Hematopoietic multipotent progenitor cell treated with erythropoietin and hydrocortisone succinate and interleukin-3 and kit ligand, for 8 days (in vitro differentiated cells): ENCODE results near the gene ADH1B.
"Not testable (repeated sequence)": the region's sequence is repeated elsewhere in the genome, so short reads cannot be mapped to it uniquely, and the experiment has no call there.

ENCODE experiments used
- DNase-seq: peaks from one replicate; pipeline ENCODE4 v3.0.0-alpha.2; 2015

The ADH1B gene

DNA sequence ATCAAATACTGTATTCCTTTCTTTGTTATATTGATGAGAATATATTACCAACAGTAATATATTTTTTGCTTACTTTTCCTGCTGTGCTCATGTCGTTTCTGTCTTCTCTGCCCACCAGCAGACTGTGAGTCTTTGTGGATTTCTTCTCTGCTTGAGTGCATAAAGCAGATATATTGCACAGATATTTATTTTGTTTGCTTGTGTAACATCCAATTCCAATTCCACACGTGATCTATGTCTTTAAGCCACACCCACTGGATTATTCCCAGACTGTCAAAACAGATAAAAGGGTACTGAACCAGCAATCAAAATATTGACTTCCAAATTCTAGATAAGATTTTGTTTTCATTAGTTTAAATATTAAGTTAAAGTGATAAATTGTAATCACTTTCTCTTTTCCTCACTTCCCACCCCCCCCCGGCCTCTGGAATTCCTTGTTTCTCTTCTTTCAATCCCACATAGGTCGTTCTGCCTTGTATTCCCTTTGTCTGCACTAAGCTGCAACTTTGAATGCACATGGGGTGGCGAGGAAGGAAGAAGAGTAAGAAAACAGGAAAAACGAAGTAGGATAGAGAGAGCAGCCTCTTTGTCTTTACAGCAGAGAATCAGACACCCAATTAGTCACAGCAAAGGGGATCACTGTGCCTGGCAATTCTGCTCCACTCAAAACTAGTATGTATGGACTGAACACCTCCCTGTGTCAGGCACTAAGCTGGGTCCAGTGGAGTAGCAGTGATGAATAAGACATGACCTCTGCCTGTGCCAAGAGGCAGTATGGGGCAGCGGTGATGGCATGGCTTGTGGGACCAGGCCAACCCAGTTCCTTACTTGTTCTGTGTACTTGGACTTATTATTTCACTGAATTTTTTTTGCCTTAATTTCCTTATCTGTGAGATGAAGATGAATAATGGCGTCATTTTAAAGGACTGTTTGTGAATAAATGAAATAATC is at the start of gene ADH1B:
TSS of gene ADH1B (minus strand) at position 161 of the 951 bp plus-strand sequence. CDS start at position 91, 70 bp downstream.
- no peak for DNase-seq

DNA sequence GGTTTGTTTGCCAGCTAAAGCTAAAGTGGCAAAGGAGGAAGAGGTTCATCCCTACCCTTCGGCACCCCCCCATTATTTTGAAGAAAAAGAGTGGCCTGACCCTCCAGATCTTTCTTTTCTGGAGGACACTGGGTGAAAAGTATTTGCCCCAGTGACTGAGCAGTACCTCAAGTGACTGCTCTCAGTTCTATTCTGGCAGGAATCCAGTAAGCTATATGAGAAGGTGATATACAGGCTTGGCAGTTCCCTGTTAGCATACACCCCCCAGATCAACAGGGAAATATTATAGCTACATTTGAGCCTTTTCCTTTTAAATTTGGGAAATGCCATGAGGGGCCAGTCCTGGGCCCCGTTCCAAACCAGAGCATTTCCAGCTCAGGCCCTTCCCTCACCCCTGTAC is 46.6 kb upstream of the ADH1B start:
- not testable (repeated sequence) for DNase-seq

DNA sequence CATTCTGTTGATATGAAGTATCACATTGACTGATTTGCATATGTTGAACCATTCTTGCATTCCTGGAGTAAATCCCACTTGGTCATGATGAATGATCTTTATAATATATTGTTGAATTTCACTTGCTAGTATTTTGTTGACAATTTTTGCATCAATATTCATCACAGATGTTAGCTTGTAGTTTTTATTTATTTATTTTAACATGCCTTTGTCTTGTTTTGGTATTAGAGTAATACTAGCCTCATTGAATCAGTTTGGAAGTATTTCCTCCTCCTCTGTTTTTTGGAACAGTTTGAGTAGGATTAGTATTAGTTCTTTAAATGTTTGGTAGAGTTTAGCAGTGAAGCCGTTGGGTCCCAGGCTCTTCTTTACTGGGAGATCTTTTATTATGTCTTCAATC is 45.3 kb upstream of the ADH1B start:
- no peak for DNase-seq

DNA sequence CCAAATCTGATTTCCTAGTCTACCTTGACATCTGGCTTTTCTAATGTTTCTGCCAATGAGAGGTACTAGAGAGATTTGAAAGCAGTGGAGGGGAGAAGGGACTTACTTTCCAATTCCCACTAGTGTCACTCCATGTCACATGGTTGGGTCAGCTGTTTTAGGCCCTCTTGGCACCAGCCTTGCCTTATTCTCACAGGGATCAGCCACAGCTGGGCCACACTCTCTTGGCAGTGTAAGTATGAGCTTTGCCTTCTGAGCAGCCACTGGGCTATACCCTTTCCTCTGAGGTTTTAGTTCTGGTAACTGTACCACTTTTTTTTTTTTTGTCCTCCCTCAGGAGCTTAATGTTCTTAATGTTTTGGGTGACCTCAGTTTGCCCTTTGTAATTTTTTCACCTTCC is 41.6 kb upstream of the ADH1B start:
- no peak for DNase-seq

DNA sequence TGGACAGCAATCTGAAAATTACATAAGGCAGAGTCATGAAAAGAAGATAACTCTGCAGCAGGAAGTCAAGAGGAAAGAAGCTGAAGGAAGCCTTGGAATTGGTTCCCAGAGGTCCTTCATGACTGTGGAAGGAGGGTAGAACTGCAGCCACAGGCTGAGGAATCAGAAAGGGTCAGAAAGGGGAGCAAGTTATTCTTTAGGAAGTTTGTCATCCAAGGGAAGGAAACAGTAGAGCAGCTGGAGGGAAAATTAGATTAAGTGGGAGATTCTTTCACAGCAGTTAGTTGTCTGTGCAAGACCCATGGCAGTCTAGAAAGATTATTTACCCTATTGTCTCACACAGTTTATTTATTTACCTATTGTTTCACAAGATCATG is 40.7 kb upstream of the ADH1B start:
- no peak for DNase-seq

DNA sequence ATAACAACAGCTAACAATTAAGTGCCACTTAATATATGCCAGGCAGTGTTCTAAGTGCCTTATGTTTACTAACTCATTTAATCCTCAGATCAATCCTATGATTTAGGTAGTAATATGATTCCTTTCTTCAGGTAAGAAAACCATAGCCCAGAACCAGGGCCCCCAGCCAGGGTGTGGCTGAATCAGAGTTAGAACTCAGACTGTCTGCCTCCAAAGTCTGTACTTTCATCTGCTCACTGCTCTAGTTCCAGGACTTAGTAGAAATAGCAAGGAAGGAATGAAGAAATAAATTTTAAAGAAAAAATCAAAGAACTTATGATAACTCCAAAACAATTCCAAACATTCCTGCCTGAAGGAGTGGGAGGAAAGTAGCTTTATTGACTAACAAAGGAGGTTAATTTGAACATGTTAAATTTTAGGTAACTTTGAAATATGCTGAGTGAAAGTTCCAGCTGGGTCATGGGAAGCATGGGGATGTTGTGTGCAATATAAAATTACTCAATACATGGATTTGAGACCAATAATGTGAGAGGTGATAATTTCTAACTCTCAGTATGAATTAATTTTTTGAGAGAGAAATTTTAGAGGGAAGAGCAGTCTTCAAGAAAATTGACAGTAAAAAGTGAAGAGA is 40.2 kb upstream of the ADH1B start:
- no peak for DNase-seq

DNA sequence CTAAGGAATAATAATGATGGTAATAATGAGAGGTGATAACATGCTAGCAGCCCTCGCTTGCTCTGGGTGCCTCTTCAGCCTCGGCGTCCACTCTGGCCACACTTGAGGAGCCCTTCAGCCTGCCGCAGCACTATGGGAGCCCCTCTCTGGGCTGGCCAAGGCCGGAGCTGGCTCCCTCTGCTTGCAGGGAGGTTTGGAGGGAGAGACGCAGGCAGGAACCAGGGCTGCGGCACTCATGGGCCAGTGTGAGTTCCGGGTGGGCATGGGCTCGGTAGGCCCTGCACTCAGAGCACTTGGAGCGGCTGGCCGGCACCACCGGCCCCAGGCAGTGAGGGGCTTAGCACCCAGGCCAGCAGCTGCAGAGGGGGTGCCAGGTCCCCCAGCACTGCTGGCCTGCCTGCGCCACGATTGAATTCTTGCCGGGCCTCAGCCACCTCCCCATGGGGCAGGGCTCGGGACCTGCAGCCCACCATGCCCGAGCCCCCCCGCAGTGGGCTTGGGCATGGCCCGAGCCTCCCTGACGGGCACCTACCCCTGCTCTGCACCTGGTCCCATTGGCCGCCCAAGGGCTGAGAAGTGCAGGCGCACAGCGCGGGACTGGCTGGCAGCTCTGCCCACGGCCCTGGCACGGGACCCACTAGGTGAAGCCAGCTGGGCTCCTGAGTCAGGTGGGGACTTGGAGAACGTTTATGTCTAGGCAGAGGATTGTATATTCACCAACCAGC is 38.4 kb upstream of the ADH1B start:
- DNase-seq: no peak

DNA sequence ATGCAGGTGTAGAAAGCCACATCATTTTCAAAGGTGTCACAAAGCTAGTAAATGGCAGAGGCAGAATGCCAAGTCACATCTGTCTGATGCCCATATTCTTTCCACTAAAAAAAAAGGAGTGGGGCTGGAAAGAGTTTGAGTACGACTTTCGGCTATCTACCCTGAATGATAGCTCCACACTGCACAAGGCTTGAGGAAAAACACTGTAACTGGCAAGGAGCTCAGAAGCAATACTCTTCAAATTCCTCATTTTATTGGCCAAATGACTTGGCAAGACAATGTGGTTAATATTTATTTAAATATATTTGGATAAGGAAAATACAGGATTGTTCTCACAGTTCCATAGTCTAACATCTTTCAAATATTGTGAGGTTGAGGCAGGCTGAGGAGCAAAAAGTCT is 36.7 kb upstream of the ADH1B start:
- DNase-seq: no peak

DNA sequence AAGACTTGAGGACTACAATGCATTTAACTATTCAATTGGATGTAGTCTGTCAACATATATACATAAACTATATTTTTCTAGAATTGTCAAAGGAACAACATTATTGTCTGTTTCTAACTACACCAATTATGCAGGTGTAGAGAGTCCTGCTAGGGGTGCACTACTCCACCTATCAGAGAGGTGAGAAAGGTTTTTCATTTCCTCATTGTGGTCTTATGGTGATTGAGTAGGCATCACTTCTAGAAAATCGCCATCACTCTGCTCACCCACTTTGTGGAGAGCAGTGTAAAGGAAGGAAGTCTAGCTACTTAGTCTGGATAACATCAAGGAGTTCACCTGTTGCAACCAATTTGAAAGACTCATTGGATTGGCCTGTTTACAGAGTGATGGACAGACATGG is 35.8 kb upstream of the ADH1B start:
- no peak for DNase-seq

DNA sequence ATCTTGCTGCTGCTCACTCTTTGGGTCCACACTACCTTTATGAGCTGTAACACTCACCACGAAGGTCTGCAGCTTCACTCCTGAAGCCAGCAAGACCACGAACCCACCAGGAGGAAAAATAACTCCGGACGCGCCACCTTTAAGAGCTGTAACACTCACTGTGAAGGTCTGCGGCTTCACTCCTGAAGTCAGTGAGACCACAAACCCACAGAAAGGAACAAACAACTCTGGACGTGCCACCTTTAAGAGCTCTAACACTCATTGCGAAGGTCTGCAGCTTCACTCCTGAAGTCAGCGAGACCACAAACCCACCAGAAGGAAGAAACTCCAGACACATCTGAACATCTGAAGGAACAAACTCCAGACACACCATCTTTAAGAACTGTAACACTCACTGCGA is 34.9 kb upstream of the ADH1B start:
- not testable (repeated sequence) for DNase-seq

DNA sequence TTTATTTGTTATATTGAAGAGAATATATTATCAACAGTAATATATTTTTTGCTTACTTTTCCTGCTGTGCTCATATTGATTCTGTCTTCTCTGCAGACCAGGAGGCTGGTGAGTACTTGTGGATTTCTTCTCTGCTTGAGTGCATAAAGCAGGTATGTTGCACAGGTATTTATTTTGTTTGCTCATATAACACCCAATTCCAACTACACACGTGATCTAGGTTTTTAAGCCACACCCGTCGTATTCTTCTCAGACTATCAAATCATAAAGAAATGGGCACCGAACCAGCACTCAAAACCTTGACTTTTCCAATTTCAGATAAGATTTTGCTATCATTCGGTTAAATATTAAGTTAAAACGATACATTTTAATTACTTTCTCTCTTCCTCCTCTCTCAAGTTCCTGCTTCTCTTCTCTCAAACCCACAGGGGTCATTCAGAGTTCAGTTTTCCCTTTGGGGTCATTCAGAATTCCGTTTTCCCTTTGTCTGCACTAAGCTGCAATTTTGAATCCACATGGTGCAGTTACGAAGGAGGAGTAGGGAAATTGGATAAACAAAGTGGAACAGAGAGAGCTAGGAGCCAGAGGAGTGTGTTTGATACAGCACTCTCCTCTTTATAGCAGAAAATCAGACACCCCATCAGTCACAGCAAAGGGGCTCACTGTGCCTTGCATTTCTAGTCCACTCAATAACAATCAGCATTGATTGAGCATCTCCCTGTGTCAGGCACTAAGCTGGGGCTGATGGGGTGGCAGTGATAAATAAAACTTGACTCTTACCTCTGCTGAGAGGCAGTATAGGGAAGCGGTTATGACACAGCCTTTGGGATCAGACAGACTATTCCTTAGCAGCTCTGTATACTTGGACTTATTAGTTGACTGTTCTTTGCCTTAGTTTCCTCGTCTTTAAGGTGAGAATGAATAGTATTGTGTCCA is 31.7 kb upstream of the ADH1B start, which contains the start of gene ADH1C:
TSS of gene ADH1C (minus strand) at position 145 of the 936 bp plus-strand sequence. CDS start at position 74, 71 bp downstream.
- DNase-seq: no peak

DNA sequence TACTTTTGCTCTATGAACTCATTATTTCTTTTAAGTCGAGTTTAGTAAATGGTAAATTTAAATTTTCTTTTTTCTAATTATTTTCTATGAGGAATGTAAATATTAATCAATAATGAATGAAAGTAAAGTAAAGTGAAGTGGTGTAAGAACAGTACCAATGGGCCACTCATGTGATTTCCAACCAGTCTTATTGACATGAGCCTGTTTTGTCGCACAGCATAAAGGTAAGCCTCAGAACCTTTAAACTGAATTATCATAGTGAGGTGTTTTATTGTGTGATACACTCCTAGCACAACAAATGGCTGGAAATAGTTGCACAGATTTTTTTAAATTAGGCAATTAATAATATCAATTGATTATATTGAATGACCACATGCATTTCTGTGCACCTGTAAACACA is 30.3 kb upstream of the ADH1B start:
- DNase-seq: no peak

DNA sequence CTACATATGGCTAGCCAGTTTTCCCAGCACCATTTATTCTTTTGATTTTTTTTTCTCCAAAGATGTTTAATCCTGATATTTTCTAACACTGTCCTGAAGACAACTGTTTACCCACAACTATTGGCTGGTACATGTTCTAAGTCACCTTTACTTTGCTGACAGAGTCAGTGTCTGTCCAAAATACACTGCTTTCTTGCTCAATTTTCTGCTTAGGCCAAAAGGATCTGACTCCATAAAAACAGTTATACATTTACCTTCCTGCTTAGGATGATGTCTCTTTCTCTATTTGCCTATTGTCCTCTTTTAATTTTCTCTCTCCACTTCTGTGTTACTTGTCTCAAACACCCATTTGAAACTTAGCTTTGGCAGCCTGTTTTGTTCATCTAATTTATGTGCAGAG is 28.1 kb upstream of the ADH1B start:
- DNase-seq: no peak

DNA sequence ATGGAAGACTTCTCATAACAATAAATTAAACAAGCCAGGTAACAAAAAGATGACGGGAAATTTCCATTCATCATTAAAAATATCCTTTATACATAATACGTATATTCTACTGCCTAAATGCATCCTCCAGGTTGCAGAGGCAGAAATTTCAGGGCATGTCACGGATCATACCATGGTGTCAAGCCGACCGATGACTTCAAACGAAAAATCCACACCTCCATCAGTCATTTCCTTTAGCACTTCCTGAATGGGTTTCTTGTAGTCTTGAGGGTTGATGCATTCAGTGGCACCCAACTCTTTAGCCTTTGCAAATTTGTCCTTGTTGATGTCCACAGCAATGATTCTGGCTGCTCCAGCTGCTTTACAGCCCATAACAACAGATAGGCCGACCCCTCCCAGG is 21.4 kb upstream of the ADH1B start:
- not testable (repeated sequence) for DNase-seq

DNA sequence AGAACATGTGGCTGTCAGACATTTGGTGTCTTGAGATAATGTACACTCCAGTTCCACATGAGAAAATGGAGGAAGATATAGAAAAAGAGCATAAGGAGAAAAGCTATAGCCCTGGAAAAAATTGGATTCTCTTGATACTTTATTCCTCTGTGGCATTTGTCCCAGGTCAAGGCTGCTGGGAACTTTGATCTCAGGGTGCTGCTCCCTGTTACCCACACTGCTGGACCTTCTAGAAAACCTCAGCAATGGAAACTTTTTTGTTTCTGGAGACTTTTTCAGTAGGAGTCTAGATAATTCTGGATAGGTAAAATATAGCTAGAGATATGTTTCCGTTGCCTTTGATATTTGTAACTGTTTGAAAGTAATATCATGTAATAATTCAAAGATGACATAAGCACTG is 20.2 kb upstream of the ADH1B start:
- no peak for DNase-seq

DNA sequence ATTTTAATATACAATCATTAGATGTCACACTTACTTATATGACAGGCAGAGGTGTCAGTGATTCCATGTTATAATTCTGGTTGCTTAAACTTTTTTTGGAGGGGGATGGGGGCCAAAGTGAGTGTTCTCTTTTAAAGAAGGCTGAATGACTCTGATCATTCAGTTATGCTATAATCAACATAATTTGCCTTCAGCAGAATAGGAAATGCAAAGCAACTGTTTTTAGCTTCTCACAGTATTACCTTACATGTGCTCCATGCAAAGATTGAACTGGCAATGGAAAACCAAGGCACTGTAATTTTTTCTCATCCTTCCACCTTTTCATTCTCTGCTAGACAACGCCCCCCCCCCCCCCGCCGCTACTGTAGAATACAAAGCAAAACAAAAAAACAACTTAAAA is 18.0 kb upstream of the ADH1B start:
- no peak for DNase-seq

DNA sequence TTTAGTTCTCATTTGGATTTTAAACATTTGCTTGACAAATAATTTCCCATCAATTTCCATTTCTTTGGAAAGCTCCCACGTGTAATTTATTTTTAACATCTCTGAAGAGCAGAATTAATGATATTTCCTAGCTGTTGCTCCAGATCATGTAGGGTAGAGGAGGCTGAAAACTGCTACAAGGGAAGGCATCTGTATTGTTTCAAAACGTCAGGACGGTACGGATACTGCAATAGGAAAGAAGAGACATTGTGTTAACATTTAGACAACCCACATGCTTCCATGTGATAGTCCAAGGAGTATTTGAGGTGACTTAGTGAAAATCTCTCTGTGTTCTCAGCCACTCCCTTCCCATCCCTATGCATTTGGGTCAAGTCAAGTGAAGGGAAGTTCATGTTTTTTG is 15.4 kb upstream of the ADH1B start:
- DNase-seq: no peak

DNA sequence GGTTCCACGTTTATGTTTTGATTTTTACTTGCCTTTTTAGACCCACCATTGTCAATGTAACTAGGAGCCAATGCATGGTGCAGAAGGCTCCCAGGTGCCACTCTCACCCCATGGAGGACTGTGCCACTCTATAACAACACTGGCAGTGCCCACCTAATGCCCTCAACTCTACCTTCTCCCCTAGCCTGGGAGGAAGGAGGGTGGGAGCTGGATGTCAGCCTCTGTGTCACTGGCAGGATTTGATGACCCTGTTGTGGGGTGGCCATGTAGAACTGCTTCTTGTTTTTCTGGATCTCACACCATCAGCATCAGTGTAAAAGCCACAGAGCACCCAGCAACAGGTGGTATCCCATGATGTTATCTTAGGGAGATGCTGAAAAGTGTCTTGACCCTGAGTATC is 13.7 kb upstream of the ADH1B start:
- no peak for DNase-seq

DNA sequence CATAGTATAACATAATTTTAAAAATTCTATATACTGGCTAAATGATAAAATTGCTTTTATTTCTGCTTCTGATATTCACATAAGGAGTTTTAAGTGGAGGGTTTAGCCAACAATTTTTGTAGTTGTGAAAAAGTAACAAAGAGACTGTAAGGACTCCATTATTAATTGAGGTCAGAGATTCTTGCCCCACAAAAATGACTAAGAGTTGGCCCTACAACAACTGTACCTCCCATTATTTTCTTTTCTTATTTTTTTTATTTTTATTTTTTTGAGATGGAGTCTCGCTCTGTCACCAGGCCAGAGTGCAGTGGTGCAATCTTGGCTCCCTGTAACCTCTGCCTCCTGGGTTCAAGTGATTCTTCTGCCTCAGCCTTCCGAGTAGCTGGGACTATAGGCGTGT is 9.4 kb upstream of the ADH1B start:
- no peak for DNase-seq

DNA sequence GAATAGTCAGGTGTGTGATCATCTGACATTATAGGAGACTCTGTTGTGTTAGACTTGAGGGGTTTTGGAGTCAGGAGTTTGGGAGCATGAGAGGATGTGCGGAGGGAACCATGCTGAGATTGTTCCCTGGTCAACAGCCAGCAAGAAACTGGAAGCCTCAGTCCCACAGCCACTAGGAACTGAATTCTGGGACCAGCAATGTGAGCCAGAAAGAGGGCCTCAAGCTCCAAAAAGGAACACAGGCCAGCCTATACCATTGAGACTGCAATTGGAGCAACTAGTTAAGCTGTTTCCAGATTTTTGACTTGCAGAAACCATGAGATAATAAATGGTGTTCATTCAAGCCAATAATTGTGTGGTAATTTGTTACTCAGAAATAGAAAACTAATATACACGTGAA is 8.7 kb upstream of the ADH1B start:
- no peak for DNase-seq

DNA sequence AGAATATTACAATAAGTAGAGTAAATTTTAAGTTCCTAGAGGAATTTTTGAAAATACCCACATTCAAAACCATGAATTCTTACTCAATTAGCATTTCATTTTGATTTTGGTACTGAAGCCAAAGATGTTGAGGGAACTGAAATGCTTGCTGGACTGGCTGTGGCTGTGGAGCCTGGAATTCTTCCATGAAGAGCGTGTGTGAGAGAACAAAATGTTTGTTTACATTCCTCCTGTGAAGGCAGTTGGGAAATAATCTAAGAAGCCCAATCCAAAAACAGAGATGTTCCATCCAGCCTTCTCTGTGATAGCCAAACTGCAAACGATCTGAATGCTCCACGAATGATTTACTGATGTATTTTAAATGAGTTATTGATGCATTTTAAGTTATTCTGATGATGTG is 3.8 kb upstream of the ADH1B start:
- DNase-seq: no peak

DNA sequence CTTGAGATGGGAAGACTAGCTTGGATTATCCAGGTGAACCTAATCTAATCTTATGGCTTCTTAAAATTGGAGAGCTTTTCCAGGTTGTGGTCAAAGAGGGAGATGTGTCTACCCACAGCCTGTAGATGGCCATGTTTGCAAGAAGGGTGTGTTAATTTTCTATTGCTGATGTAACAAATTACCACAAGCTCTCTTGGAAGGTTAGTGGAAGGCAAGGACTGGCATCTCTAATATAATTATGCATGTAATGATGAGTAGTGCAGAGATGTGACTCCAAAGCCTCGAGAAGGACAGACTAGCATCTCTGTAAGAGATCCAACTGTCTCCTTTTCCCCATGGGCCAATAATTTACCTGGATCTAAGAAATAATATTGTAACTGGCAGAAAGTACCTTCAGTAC is 3.2 kb upstream of the ADH1B start:
- DNase-seq: no peak

DNA sequence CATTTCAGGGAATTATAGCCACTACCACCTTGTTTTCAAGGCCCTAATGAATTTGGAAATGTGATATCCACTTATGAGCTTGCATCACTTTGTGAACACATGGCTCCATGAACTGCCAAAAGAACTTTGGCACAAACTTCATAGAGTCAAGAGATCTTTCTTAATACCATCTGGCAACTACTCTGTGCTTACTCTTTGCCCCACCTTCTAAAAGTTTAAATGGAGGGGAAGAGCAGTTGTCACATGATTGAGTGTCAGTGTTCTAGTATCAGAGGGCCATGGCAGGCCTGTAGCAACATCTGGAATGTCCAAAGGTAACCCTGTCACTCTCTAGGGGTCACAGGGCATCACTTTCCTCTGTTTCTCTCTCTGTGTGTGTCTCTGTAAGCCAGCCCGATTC is 2.6 kb upstream of the ADH1B start:
- DNase-seq: no peak
